Measurements from ENCODE around the gene NOTCH1.

The NOTCH1 gene

GRCh38 chr9:136467766-136468165 is 78.1 kb downstream of the NOTCH1 start:
- H3K18ac ChIP-seq (ENCODE audit: low read length) = no peak overlapping the region
- H3K79me2 ChIP-seq (ENCODE audit: control insufficient read depth, insufficient read depth, low read length) = peaks cover 12% of the 10 kb centered on the region
- H2AK5ac ChIP-seq (ENCODE audit: low read length) = no peak overlapping the region
- H3K23ac ChIP-seq (ENCODE audit: low read length) = no peak overlapping the region
- H3K56ac ChIP-seq (ENCODE audit: low read length) = no peak overlapping the region
- WGBS (ENCODE audit: extremely low coverage, insufficient coverage, low lambda C conversion rate) = no CpG with 5 or more reads among the region's 15 CpGs
- H3K27me3 ChIP-seq (ENCODE audit: insufficient read depth, low read length, poor library complexity) = no peaks in the 10 kb centered on the region
- no peak overlapping the region for H4K5ac ChIP-seq (ENCODE audit: low read length)
- H3K4me2 ChIP-seq (ENCODE audit: low read length) = no peak overlapping the region
- no peak for DNase-seq
- H3K27ac ChIP-seq (ENCODE audit: low read depth, low read length) = no peak overlapping the region
- H2BK120ac ChIP-seq (ENCODE audit: low read depth, low read length) = no peak overlapping the region
- H2BK5ac ChIP-seq (ENCODE audit: low read length) = no peak overlapping the region
- no peak overlapping the region for H3K9ac ChIP-seq (ENCODE audit: low read length)
- H3K4me1 ChIP-seq (ENCODE audit: control insufficient read depth, low read depth, low read length) = no peaks in the 10 kb centered on the region
- H2BK15ac ChIP-seq (replicated peaks; ENCODE audit: low read depth) = no peak overlapping the region
- H3K4ac ChIP-seq (ENCODE audit: low read depth, low read length) = no peak overlapping the region
- H3K36me3 ChIP-seq (ENCODE audit: control insufficient read depth, insufficient read depth, low read length) = peaks cover 28% of the 10 kb centered on the region
- H4K8ac ChIP-seq (ENCODE audit: low read depth, low read length) = no peak overlapping the region
- H3K79me1 ChIP-seq (ENCODE audit: low read length) = peaks cover 11% of the 10 kb centered on the region
- no peak overlapping the region for H3K4me3 ChIP-seq (ENCODE audit: low read length)

DNA sequence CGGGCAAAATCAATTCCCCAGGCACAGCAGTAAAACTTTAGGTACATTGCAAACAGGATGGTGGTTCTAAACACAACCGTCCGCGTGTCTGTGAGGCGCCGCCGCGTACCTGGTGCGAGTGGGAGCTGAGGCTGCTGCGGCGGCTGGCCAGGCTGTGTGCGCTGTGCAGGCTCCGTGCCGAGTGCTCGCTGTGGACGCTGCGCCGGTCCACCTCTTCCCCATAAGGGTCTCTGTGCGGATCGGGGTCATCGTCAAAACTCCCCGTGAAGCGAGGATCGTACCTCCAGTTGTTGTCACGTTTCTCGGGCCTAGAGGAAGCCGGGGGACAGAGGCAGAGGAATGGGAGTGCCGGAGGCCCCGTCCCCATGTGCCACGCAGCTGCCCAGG is 79.7 kb downstream of the NOTCH1 start:
- H2AK5ac ChIP-seq (ENCODE audit: low read length) = no peak overlapping the region
- no peak overlapping the region for H3K4ac ChIP-seq (ENCODE audit: low read depth, low read length)
- peaks cover 7% of the 10 kb centered on the region for H3K79me1 ChIP-seq (ENCODE audit: low read length)
- no peak overlapping the region for H2BK5ac ChIP-seq (ENCODE audit: low read length)
- DNase-seq = no peak
- no peak overlapping the region for H3K56ac ChIP-seq (ENCODE audit: low read length)
- H3K27me3 ChIP-seq (ENCODE audit: insufficient read depth, low read length, poor library complexity) = no peaks in the 10 kb centered on the region
- no CpG with 5 or more reads among the region's 30 CpGs for WGBS (ENCODE audit: extremely low coverage, insufficient coverage, low lambda C conversion rate)
- H2BK120ac ChIP-seq (ENCODE audit: low read depth, low read length) = no peak overlapping the region
- no peak overlapping the region for H3K23ac ChIP-seq (ENCODE audit: low read length)
- H3K79me2 ChIP-seq (ENCODE audit: control insufficient read depth, insufficient read depth, low read length) = peaks cover 6% of the 10 kb centered on the region
- H3K18ac ChIP-seq (ENCODE audit: low read length) = no peak overlapping the region
- no peak overlapping the region for H3K27ac ChIP-seq (ENCODE audit: low read depth, low read length)
- H4K8ac ChIP-seq (ENCODE audit: low read depth, low read length) = no peak overlapping the region
- H3K9ac ChIP-seq (ENCODE audit: low read length) = no peak overlapping the region
- H3K36me3 ChIP-seq (ENCODE audit: control insufficient read depth, insufficient read depth, low read length) = peaks cover 31% of the 10 kb centered on the region
- H3K4me1 ChIP-seq (ENCODE audit: control insufficient read depth, low read depth, low read length) = no peaks in the 10 kb centered on the region
- no peak overlapping the region for H3K4me3 ChIP-seq (ENCODE audit: low read length)
- H2BK15ac ChIP-seq (replicated peaks; ENCODE audit: low read depth) = no peak overlapping the region
- H3K4me2 ChIP-seq (ENCODE audit: low read length) = no peak overlapping the region
- H4K5ac ChIP-seq (ENCODE audit: low read length) = no peak overlapping the region

GRCh38 chr9:136465500-136466154 is 80.2 kb downstream of the NOTCH1 start:
- H3K27me3 ChIP-seq (ENCODE audit: insufficient read depth, low read length, poor library complexity) = no peaks in the 10 kb centered on the region
- H3K4ac ChIP-seq (ENCODE audit: low read depth, low read length) = no peak overlapping the region
- H3K79me2 ChIP-seq (ENCODE audit: control insufficient read depth, insufficient read depth, low read length) = peaks cover 6% of the 10 kb centered on the region
- peaks cover 7% of the 10 kb centered on the region for H3K79me1 ChIP-seq (ENCODE audit: low read length)
- no peak overlapping the region for H2BK5ac ChIP-seq (ENCODE audit: low read length)
- peaks cover 31% of the 10 kb centered on the region for H3K36me3 ChIP-seq (ENCODE audit: control insufficient read depth, insufficient read depth, low read length)
- no peak overlapping the region for H4K8ac ChIP-seq (ENCODE audit: low read depth, low read length)
- no peak for DNase-seq
- no peak overlapping the region for H3K18ac ChIP-seq (ENCODE audit: low read length)
- no peak overlapping the region for H4K5ac ChIP-seq (ENCODE audit: low read length)
- H3K9ac ChIP-seq (ENCODE audit: low read length) = no peak overlapping the region
- no peak overlapping the region for H3K4me3 ChIP-seq (ENCODE audit: low read length)
- no peak overlapping the region for H3K27ac ChIP-seq (ENCODE audit: low read depth, low read length)
- no peak overlapping the region for H3K4me2 ChIP-seq (ENCODE audit: low read length)
- WGBS (ENCODE audit: extremely low coverage, insufficient coverage, low lambda C conversion rate) = no CpG with 5 or more reads among the region's 27 CpGs
- no peak overlapping the region for H3K56ac ChIP-seq (ENCODE audit: low read length)
- H3K23ac ChIP-seq (ENCODE audit: low read length) = no peak overlapping the region
- no peak overlapping the region for H2AK5ac ChIP-seq (ENCODE audit: low read length)
- no peaks in the 10 kb centered on the region for H3K4me1 ChIP-seq (ENCODE audit: control insufficient read depth, low read depth, low read length)
- H2BK120ac ChIP-seq (ENCODE audit: low read depth, low read length) = no peak overlapping the region
- H2BK15ac ChIP-seq (replicated peaks; ENCODE audit: low read depth) = no peak overlapping the region

DNA sequence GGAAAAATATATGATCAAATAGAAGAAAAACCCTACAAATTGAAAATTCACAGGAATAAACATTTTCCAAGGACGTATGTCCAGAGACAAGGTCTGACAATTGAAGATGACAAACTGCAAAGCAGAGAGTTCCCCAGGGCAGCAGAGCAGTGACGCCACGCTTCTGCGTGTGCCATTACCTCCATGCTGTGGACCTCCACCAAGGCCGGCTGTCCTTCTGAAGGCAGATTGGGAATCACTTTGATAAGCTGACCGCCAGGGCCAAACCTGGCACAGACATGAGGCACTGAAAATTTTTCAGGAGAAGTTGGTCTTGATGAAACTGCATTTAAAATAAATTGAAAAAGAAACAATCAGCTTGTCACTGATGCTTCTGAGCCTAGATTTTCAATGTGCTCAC is 81.6 kb downstream of the NOTCH1 start:
- no peak overlapping the region for H3K4me3 ChIP-seq (ENCODE audit: low read length)
- H3K4me2 ChIP-seq (ENCODE audit: low read length) = no peak overlapping the region
- no peak overlapping the region for H3K27ac ChIP-seq (ENCODE audit: low read depth, low read length)
- H3K79me1 ChIP-seq (ENCODE audit: low read length) = peaks cover 5% of the 10 kb centered on the region
- no peak overlapping the region for H4K8ac ChIP-seq (ENCODE audit: low read depth, low read length)
- H3K18ac ChIP-seq (ENCODE audit: low read length) = no peak overlapping the region
- H2BK120ac ChIP-seq (ENCODE audit: low read depth, low read length) = no peak overlapping the region
- no peak overlapping the region for H4K5ac ChIP-seq (ENCODE audit: low read length)
- H3K36me3 ChIP-seq (ENCODE audit: control insufficient read depth, insufficient read depth, low read length) = peaks cover 28% of the 10 kb centered on the region
- H3K4ac ChIP-seq (ENCODE audit: low read depth, low read length) = no peak overlapping the region
- no peaks in the 10 kb centered on the region for H3K4me1 ChIP-seq (ENCODE audit: control insufficient read depth, low read depth, low read length)
- no peak for DNase-seq
- H3K27me3 ChIP-seq (ENCODE audit: insufficient read depth, low read length, poor library complexity) = no peaks in the 10 kb centered on the region
- no peak overlapping the region for H3K56ac ChIP-seq (ENCODE audit: low read length)
- H3K23ac ChIP-seq (ENCODE audit: low read length) = no peak overlapping the region
- no peak overlapping the region for H2AK5ac ChIP-seq (ENCODE audit: low read length)
- WGBS (ENCODE audit: extremely low coverage, insufficient coverage, low lambda C conversion rate) = no CpG with 5 or more reads among the region's 6 CpGs
- no peak overlapping the region for H2BK15ac ChIP-seq (replicated peaks; ENCODE audit: low read depth)
- H2BK5ac ChIP-seq (ENCODE audit: low read length) = no peak overlapping the region
- H3K79me2 ChIP-seq (ENCODE audit: control insufficient read depth, insufficient read depth, low read length) = no peaks in the 10 kb centered on the region
- no peak overlapping the region for H3K9ac ChIP-seq (ENCODE audit: low read length)

DNA sequence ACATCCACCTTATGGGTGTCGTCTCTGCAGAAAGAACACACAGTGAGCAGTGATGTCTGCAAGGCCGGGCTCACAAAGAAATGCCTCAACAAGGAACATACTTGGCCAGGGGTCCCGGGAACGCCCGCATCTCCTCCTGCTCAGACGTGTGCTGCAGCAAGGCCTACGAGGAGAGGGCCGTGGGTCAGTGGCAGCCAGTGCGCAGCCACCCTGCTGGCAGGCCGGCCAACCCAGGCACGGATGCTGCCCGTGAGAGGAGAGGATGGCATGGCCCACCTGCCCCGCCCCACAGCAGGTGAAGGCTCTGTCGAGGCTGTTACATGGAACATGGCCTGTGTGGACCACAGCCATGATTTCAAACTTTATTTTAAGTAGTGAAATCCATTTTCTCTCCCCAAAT is 82.3 kb downstream of the NOTCH1 start:
- Histone ChIP-seq H3K9ac (ENCODE audit: low read length) (no peak overlapping the region), H3K4me2 (ENCODE audit: low read length) (no peak overlapping the region), H3K56ac (ENCODE audit: low read length) (no peak overlapping the region), H3K18ac (ENCODE audit: low read length) (no peak overlapping the region), H4K5ac (ENCODE audit: low read length) (no peak overlapping the region), H3K27ac (ENCODE audit: low read depth, low read length) (no peak overlapping the region), H2AK5ac (ENCODE audit: low read length) (no peak overlapping the region), H2BK5ac (ENCODE audit: low read length) (no peak overlapping the region), H3K4ac (ENCODE audit: low read depth, low read length) (no peak overlapping the region), H3K79me2 (ENCODE audit: control insufficient read depth, insufficient read depth, low read length) (no peaks in the 10 kb centered on the region), H3K4me1 (ENCODE audit: control insufficient read depth, low read depth, low read length) (no peaks in the 10 kb centered on the region), H2BK120ac (ENCODE audit: low read depth, low read length) (no peak overlapping the region), H3K36me3 (ENCODE audit: control insufficient read depth, insufficient read depth, low read length) (peaks cover 29% of the 10 kb centered on the region), H4K8ac (ENCODE audit: low read depth, low read length) (no peak overlapping the region), H3K4me3 (ENCODE audit: low read length) (no peak overlapping the region), H2BK15ac (replicated peaks; ENCODE audit: low read depth) (no peak overlapping the region), H3K27me3 (ENCODE audit: insufficient read depth, low read length, poor library complexity) (no peaks in the 10 kb centered on the region), H3K79me1 (ENCODE audit: low read length) (peaks cover 2% of the 10 kb centered on the region), H3K23ac (ENCODE audit: low read length) (no peak overlapping the region)
- DNase-seq = no peak
- no CpG with 5 or more reads among the region's 14 CpGs for WGBS (ENCODE audit: extremely low coverage, insufficient coverage, low lambda C conversion rate)

DNA sequence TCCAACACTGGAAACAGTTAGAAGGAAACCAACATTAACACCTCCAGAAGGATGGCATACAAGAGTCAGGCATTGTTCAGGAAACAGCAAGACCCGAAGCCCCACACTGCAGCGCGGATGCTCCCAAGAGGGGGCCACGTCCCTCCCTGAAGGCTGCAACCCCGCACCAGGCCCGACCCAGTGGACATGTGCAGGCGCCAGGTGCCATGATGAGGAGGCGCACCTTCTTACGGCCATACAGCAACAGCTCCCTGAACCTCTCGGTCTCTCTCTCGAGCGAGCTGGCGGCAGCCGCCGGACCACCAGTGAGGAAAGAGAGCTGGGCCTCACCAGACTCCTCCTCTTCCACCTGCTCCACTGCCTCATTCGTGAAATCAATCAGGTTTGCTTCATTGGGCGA is 83.2 kb downstream of the NOTCH1 start:
- Histone ChIP-seq H3K4me1 (ENCODE audit: control insufficient read depth, low read depth, low read length) (no peaks in the 10 kb centered on the region), H4K5ac (ENCODE audit: low read length) (no peak overlapping the region), H3K36me3 (ENCODE audit: control insufficient read depth, insufficient read depth, low read length) (peaks cover 23% of the 10 kb centered on the region), H3K18ac (ENCODE audit: low read length) (no peak overlapping the region), H3K4me2 (ENCODE audit: low read length) (no peak overlapping the region), H3K4me3 (ENCODE audit: low read length) (no peak overlapping the region), H3K79me1 (ENCODE audit: low read length) (peaks cover 2% of the 10 kb centered on the region), H2AK5ac (ENCODE audit: low read length) (no peak overlapping the region), H3K79me2 (ENCODE audit: control insufficient read depth, insufficient read depth, low read length) (no peaks in the 10 kb centered on the region), H3K27ac (ENCODE audit: low read depth, low read length) (no peak overlapping the region), H3K4ac (ENCODE audit: low read depth, low read length) (no peak overlapping the region), H2BK120ac (ENCODE audit: low read depth, low read length) (no peak overlapping the region), H3K9ac (ENCODE audit: low read length) (no peak overlapping the region), H2BK5ac (ENCODE audit: low read length) (no peak overlapping the region), H3K27me3 (ENCODE audit: insufficient read depth, low read length, poor library complexity) (no peaks in the 10 kb centered on the region), H3K23ac (ENCODE audit: low read length) (no peak overlapping the region), H4K8ac (ENCODE audit: low read depth, low read length) (no peak overlapping the region), H3K56ac (ENCODE audit: low read length) (no peak overlapping the region), H2BK15ac (replicated peaks; ENCODE audit: low read depth) (no peak overlapping the region)
- no peak for DNase-seq
- no CpG with 5 or more reads among the region's 17 CpGs for WGBS (ENCODE audit: extremely low coverage, insufficient coverage, low lambda C conversion rate)

Measured in mesendoderm (in vitro differentiated cells).